Smooth muscle cell (in vitro differentiated cells): ENCODE results near the gene ADAM12. TPM values are rescaled to one million over a fixed set of nuclear protein-coding genes. Genes with fewer than 3 reads are reported as not detected.

Experiments
- DNase-seq: peaks from one replicate; lab custom pipeline; 2025; ENCODE audit not compliant: unreplicated experiment; lab: John Stamatoyannopoulos, UW
- H2AFZ ChIP-seq: fragments of 200-600 bp; sonication (generic); 2 replicates; pipeline ENCODE4 v1.6.0; 2016; ENCODE audit warnings: antibody characterized with exemption, low read depth, mild to moderate bottlenecking
- H3F3A ChIP-seq: fragments of 200-600 bp; sonication (generic); 2 replicates; pipeline ENCODE4 v1.6.0; 2017; ENCODE audit warnings: antibody characterized with exemption, low read depth
- H3K27ac ChIP-seq: fragments of 200-600 bp; sonication (generic); 2 replicates; pipeline ENCODE4 v1.5.1; 2016; ENCODE audit warnings: low read depth, mild to moderate bottlenecking
- H3K27me3 ChIP-seq: fragments of 200-600 bp; sonication (generic); 2 replicates; pipeline ENCODE4 v1.6.1; 2016; ENCODE audit warnings: low read depth, mild to moderate bottlenecking
- H3K36me3 ChIP-seq: fragments of 200-600 bp; sonication (generic); 2 replicates; pipeline ENCODE4 v1.5.1; 2016; ENCODE audit warnings: low read depth
- H3K4me1 ChIP-seq: fragments of 200-600 bp; sonication (generic); 2 replicates; pipeline ENCODE4 v1.5.1; 2016; ENCODE audit warnings: low read depth
- H3K4me2 ChIP-seq: fragments of 200-600 bp; sonication (generic); 2 replicates; pipeline ENCODE4 v1.6.0; 2016; ENCODE audit warnings: mild to moderate bottlenecking
- H3K4me3 ChIP-seq: fragments of 200-600 bp; sonication (generic); 2 replicates; pipeline ENCODE4 v1.5.1; 2016; ENCODE audit warnings: mild to moderate bottlenecking
- H3K79me2 ChIP-seq: fragments of 200-600 bp; sonication (generic); 2 replicates; pipeline ENCODE4 v1.6.0; 2016; ENCODE audit warnings: low read depth, mild to moderate bottlenecking
- H3K9ac ChIP-seq: fragments of 200-600 bp; sonication (generic); 2 replicates; pipeline ENCODE4 v1.6.0; 2016; ENCODE audit warnings: low read depth
- H3K9me3 ChIP-seq: fragments of 200-600 bp; sonication (generic); replicated peaks from 2 replicates; pipeline ENCODE4 v1.5.1; 2016; ENCODE audit warnings: low read depth
- H4K20me1 ChIP-seq: fragments of 200-600 bp; sonication (generic); 2 replicates; pipeline ENCODE4 v1.6.0; 2016; ENCODE audit warnings: low read depth
- WGBS: methylation state at CpG from one replicate; pipeline ENCODE4 v1.1.7; 2016; ENCODE audit warnings: low lambda C conversion rate; 5-methylcytosine and 5-hydroxymethylcytosine counted together
- polyA plus RNA-seq: library from polyadenylated mRNA; unstranded; fragments of >200 nt; fragmentation: Nextera tagmentation; extraction: Ambion mirVana; gene quantifications from 2 replicates; pipeline ENCODE4 v1.2.1, GENCODE V29; 2016
- total RNA-seq: library from RNA; depleted of rRNA; stranded (reverse); fragments of >200 nt; gene quantifications from 2 replicates; pipeline ENCODE4 v1.2.3, GENCODE V29; 2014
- TF ChIP-seq, protein P1 (sequence below): fragments of 200-600 bp; sonication (generic); IDR thresholded peaks from 2 replicates; pipeline ENCODE4 v1.5.1; 2017; ENCODE audit warnings: borderline replicate concordance, mild to moderate bottlenecking, antibody characterized with exemption; ENCODE audit not compliant: insufficient read depth, poor library complexity, severe bottlenecking

The ADAM12 gene
- total and polyA plus RNA-seq, 2 experiments from 2014 or later = 40.0 to 54.3 TPM

DNA sequence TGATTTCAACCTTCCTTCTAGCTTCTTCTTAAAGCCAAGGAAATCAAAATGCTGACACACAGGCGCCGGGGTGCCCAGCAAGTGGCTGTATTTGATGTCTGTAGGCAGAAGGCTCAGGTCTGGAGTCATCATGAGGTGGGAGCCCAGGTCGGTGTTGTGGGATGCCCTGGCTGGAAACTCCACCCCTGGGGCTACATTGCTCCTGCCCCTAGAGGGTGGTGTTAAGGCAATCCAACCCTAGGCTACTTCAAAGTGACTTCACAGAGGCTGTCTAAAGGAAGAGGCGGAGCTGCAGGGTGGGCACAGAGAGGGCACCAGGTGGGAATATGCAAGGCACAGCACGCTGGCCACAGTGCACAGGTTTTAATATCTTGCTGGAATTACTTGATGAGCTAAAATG is 200.9 kb downstream of the ADAM12 start:
- Histone ChIP-seq H3K9me3 (no peaks in the 10 kb centered on the region), H2AFZ (no peak overlapping the region), H3K4me2 (no peak overlapping the region), H4K20me1 (no peaks in the 10 kb centered on the region), H3K79me2 (peaks cover 10% of the 10 kb centered on the region), H3F3A (no peaks in the 10 kb centered on the region), H3K9ac (no peak overlapping the region), H3K27me3 (no peaks in the 10 kb centered on the region), H3K36me3 (no peaks in the 10 kb centered on the region), H3K4me3 (no peak overlapping the region), H3K27ac (no peak overlapping the region), H3K4me1 (no peaks in the 10 kb centered on the region)
- 93% methylated on average over 5 of the region's 5 CpGs for whole genome bisulfite sequencing
- TF ChIP-seq, protein P1, sequence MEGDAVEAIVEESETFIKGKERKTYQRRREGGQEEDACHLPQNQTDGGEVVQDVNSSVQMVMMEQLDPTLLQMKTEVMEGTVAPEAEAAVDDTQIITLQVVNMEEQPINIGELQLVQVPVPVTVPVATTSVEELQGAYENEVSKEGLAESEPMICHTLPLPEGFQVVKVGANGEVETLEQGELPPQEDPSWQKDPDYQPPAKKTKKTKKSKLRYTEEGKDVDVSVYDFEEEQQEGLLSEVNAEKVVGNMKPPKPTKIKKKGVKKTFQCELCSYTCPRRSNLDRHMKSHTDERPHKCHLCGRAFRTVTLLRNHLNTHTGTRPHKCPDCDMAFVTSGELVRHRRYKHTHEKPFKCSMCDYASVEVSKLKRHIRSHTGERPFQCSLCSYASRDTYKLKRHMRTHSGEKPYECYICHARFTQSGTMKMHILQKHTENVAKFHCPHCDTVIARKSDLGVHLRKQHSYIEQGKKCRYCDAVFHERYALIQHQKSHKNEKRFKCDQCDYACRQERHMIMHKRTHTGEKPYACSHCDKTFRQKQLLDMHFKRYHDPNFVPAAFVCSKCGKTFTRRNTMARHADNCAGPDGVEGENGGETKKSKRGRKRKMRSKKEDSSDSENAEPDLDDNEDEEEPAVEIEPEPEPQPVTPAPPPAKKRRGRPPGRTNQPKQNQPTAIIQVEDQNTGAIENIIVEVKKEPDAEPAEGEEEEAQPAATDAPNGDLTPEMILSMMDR = no peak
- no peak for DNase-seq

DNA sequence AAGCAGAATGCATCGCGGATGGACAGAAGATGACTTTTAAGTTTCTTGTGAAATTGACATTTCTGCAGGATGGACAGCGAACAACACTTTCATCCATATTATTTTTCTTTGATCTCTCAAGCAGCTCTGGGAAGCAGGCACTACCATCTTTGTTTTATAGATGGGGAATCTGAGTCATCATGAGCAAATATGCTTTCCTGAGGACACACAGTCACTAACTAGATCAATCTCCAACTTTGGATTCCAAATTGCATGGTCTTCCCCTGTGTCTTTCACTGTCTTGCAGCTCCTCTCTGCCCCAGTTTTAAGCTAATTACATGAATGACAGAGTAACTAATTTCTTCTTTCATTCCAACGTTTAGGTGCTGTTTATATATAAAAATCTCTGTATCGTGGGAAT is 201.5 kb downstream of the ADAM12 start:
- Histone ChIP-seq H3K9me3 (no peaks in the 10 kb centered on the region), H3K79me2 (peaks cover 10% of the 10 kb centered on the region), H3K9ac (no peak overlapping the region), H3K4me1 (no peaks in the 10 kb centered on the region), H4K20me1 (no peaks in the 10 kb centered on the region), H3K36me3 (no peaks in the 10 kb centered on the region), H3F3A (no peaks in the 10 kb centered on the region), H3K4me3 (no peak overlapping the region), H3K4me2 (no peak overlapping the region), H2AFZ (no peak overlapping the region), H3K27me3 (no peaks in the 10 kb centered on the region), H3K27ac (no peak overlapping the region)
- 85% methylated on average over 5 of the region's 5 CpGs for WGBS
- TF ChIP-seq, protein P1 = no peak
- DNase-seq = no peak

DNA sequence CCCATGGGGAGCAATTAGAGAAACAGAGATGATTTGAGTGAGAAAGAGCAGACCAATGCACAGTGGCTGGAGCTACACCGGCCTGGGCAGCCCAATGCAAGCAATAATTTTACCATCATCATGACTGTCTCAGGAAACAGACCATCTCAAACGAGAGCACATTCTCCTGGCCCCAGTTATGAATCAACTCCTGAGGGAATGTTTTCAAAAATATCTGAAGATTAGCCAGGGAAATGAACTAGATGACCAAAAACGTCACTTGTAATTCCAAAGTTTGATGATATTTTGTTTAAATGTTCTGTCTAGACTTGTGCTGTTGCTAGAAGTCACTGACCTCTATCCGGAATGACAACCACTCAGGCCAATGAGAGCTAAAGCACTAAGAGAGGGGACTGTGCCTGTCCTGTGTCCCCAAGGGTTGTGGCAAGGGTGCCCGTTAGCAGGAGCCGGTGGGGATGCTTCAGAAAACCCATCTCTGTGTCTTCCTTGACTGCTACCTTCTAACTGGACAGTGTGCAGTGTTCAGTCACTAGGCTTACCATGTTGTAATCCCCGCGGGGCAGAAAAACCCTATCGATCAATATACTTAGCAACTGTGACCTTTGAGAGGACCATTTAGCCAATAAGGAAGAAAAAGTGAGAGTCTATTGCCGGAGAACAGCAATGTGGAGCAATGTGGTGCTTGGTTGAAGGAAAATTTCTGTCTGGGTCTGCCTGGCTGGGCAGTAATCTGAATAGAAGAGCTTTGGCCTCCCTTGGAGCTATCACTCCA is 202.4 kb downstream of the ADAM12 start:
- Histone ChIP-seq H3K9ac (no peak overlapping the region), H4K20me1 (no peaks in the 10 kb centered on the region), H3K27ac (no peak overlapping the region), H3K79me2 (peaks cover 10% of the 10 kb centered on the region), H3K4me3 (no peak overlapping the region), H3F3A (no peaks in the 10 kb centered on the region), H3K4me1 (no peaks in the 10 kb centered on the region), H3K9me3 (no peaks in the 10 kb centered on the region), H3K36me3 (no peaks in the 10 kb centered on the region), H3K4me2 (no peak overlapping the region), H3K27me3 (no peaks in the 10 kb centered on the region), H2AFZ (no peak overlapping the region)
- WGBS = 85% methylated on average over 10 of the region's 10 CpGs
- no peak for DNase-seq
- TF ChIP-seq, protein P1 = no peak

DNA sequence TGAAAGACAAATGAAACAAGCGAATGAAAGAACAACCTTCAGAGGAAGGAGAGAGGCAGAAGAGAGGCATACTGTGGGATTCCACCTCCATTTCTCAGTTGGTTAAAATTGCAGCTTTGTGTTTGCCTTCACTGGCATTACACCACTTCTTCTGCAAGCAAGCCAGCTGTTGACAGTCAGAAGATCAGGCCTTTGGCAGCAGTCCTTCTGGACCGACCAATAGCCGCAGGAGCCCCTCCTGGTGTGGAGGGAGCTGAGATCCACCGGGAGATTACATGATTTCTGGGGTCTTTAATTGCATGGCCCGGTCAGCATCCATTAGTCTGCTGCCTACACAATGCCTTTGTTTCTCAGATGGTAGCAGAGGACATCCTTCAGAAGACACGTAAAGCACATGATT is 206.7 kb downstream of the ADAM12 start:
- Histone ChIP-seq H3K27me3 (no peaks in the 10 kb centered on the region), H3K79me2 (peaks cover 3% of the 10 kb centered on the region), H4K20me1 (no peaks in the 10 kb centered on the region), H3K27ac (no peak overlapping the region), H3K4me1 (peaks cover 19% of the 10 kb centered on the region), H3K36me3 (no peaks in the 10 kb centered on the region), H3K9me3 (no peaks in the 10 kb centered on the region), H3K4me2 (no peak overlapping the region), H3F3A (no peaks in the 10 kb centered on the region), H3K4me3 (no peak overlapping the region), H3K9ac (no peak overlapping the region), H2AFZ (no peak overlapping the region)
- TF ChIP-seq, protein P1 = no peak
- 87% methylated on average over 6 of the region's 6 CpGs for WGBS
- DNase-seq = no peak
